ENCODE results near the gene EIF4G1. TPM values are rescaled to one million over a fixed set of nuclear protein-coding genes. Genes with fewer than 3 reads are reported as not detected.

EIF4G1 gene
- total and polyA plus RNA-seq, 8 donors, result 118 to 207 (median 174) TPM

- no peak for DNase-seq
- ATAC-seq, result no peak
- Histone ChIP-seq H3K4me3 (peak overlapping the region in 2 of 4 donors; percentile 85 to 94), H3K27ac (peak overlapping the region in 2 of 4 donors; percentile 11 to 64), H3K27me3 (no peaks in the 10 kb centered on the region), H3K4me1 (peaks cover 27 to 38% (median 30%) of the 10 kb centered on the region in 3 donors), H3K9me3 (no peaks in the 10 kb centered on the region), H3K36me3 (peaks cover 6 to 18% (median 16%) of the 10 kb centered on the region in 3 donors)
- FAIRE-seq, result no peak
- no peak for TF ChIP-seq CTCF (IDR thresholded peaks at IDR 0.05)
- WGBS, 2 donors, result 39 to 43% methylated on average over 5 of the region's 5 CpGs
- intact Hi-C loops (cut with DNase I), result no loop called here
These were observed 2.8 kb downstream of the EIF4G1 start for GRCh38 chr3:184317201-184317600.

- WGBS, 2 donors, result 3 to 5% methylated on average over 4 of the region's 4 CpGs
These were observed 5.7 kb downstream of the EIF4G1 start for GRCh38 chr3:184320104-184320445.

GRCh38 chr3:184321666-184322065 is 7.3 kb downstream of the EIF4G1 start:
- H3K9me3 ChIP-seq, result no peaks in the 10 kb centered on the region
- no peak for FAIRE-seq
- peak in 2 of 6 donors; percentile 16 to 42 for DNase-seq
- no peak overlapping the region for H3K4me3 ChIP-seq
- H3K4me1 ChIP-seq, result peaks cover 27 to 34% (median 30%) of the 10 kb centered on the region in 3 donors
- no peak overlapping the region for H3K27ac ChIP-seq
- intact Hi-C loops (cut with DNase I), result no loop called here
- 86 to 90% methylated on average over 5 of the region's 5 CpGs for WGBS, 2 donors
- H3K27me3 ChIP-seq, result no peaks in the 10 kb centered on the region
- ATAC-seq, result no peak
- peaks cover 26 to 63% (median 61%) of the 10 kb centered on the region in 3 donors for H3K36me3 ChIP-seq
- no peak for TF ChIP-seq CTCF (IDR thresholded peaks at IDR 0.05)

More at GRCh38 chr3:184320104-184320445, 5.7 kb downstream of the EIF4G1 start:
- Histone ChIP-seq H3K27ac (peak overlapping the region; percentile 69 to 92 (median 80)), H3K4me1 (peaks cover 27 to 38% (median 30%) of the 10 kb centered on the region in 3 donors), H3K4me3 (peak overlapping the region in 2 of 4 donors; percentile 28 to 32), H3K9me3 (no peaks in the 10 kb centered on the region), H3K27me3 (no peaks in the 10 kb centered on the region), H3K36me3 (peaks cover 19 to 47% (median 45%) of the 10 kb centered on the region in 3 donors)
- DNase-seq, result peak; percentile 94 to 99 (median 98)
- no peak for TF ChIP-seq CTCF (IDR thresholded peaks at IDR 0.05)
- no peak for FAIRE-seq
- peak; percentile 88 to 94 (median 90) for ATAC-seq
- intact Hi-C loops (cut with DNase I), result no loop called here

- 79 to 81% methylated on average over 20 of the region's 20 CpGs for WGBS, 2 donors
- peaks cover 26 to 75% (median 73%) of the 10 kb centered on the region in 3 donors for H3K36me3 ChIP-seq
- no peak overlapping the region for H3K4me3 ChIP-seq
- H3K9me3 ChIP-seq, result no peaks in the 10 kb centered on the region
- H3K27me3 ChIP-seq, result no peaks in the 10 kb centered on the region
- H3K27ac ChIP-seq, result no peak overlapping the region
- intact Hi-C loops (cut with DNase I), result no loop called here
- no peak for TF ChIP-seq CTCF (IDR thresholded peaks at IDR 0.05)
- ATAC-seq, result no peak
- H3K4me1 ChIP-seq, result peaks cover 18 to 22% (median 22%) of the 10 kb centered on the region in 3 donors
- no peak for FAIRE-seq
- DNase-seq, result peak in 1 of 6 donors; percentile 26
These were observed 8.5 kb downstream of the EIF4G1 start for GRCh38 chr3:184322731-184323487.

- intact Hi-C loops (cut with DNase I), result no loop called here
- no peak overlapping the region for H3K4me3 ChIP-seq
- peaks cover 10 to 15% (median 14%) of the 10 kb centered on the region in 3 donors for H3K4me1 ChIP-seq
- DNase-seq (peak in 1 of 6 donors; percentile 10), FAIRE-seq (no peak), ATAC-seq (no peak)
- H3K36me3 ChIP-seq, result peaks cover 26 to 83% (median 79%) of the 10 kb centered on the region in 3 donors
- 84 to 85% methylated on average over 8 of the region's 8 CpGs for whole genome bisulfite sequencing, 2 donors
- H3K27ac ChIP-seq, result no peak overlapping the region
- no peaks in the 10 kb centered on the region for H3K9me3 ChIP-seq
- H3K27me3 ChIP-seq, result no peaks in the 10 kb centered on the region
- no peak for TF ChIP-seq CTCF (IDR thresholded peaks at IDR 0.05)
These were observed 9.3 kb downstream of the EIF4G1 start for GRCh38 chr3:184323696-184324095.
